LNCaP clone FGC (cell line): Measurements from ENCODE around the gene SIK2.

ENCODE experiments used
- DNase-seq: peaks from one replicate; pipeline ENCODE4 v3.0.0-alpha.2; 2011; ENCODE audit warnings: low read depth
- H3K4me3 ChIP-seq: 2 replicates; pipeline ENCODE4 v1.5.1; 2011; ENCODE audit warnings: mild to moderate bottlenecking, low read depth, low read length, control low read depth
- CTCF ChIP-seq: IDR thresholded peaks from 2 replicates; pipeline ENCODE4 v1.5.1; 2012; ENCODE audit warnings: mild to moderate bottlenecking; ENCODE audit not compliant: control insufficient read depth, insufficient read depth; ENCODE audit errors: extremely low read depth

The SIK2 gene

DNA sequence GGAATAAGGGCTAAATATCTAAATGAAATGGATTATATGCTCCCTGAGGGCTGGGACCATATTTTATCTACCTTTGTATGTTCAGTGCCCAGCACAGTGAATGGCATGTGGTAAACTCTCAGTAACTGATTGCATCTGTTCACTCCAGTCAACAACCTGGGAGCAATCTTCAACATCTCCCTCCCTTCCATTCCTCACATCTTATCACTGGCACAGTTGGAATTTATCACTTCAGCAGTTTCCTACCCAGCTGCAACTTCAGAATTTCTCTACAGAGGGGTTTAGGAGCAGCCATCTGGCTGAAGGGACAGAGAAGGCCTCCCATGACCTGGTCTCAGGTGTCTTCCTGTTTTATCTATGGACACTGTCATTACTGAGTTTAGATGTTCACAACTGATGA lies 9.8 kb upstream of the SIK2 start:
- H3K4me3 ChIP-seq: no peak overlapping the region
- no peak for DNase-seq
- TF ChIP-seq CTCF: no peak

DNA sequence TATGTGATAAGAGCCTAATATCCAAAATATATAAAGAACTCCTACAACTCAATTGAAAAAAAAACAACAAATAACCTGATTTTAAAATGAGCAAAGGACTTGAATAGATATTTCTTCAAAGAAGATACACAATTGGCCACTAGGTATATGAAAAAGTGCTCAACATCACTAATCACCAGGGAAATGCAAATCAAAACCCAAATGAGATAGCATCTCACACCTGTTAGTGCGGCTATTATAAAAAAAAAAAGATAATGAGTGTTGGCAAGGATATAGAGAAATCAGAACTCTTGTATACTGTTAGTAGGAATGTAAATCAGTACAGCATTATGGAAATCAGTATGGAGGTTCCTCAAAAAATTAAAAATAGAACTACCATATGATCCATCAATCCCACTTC lies 5.9 kb upstream of the SIK2 start:
- no peak for TF ChIP-seq CTCF
- no peak overlapping the region for H3K4me3 ChIP-seq
- no peak for DNase-seq

DNA sequence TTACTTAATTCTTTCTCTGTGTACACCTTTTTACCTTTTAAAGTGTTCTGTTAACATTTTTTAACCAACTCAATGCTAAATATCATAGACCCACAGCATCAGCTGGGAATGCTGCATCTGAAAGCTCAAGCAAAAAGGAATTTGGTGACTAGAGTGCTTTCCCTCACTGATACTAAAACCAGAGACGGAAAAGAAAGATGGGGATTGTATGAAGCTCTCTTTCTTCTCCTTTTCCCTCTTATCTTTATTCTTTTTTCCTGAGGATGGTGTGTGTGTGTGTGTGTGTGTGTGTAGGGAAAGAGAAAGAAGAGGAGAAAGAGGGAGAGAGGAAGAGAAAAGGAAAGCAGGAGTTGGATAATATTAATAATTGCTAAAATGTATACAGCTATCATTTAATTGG lies 4.1 kb upstream of the SIK2 start:
- DNase-seq: no peak
- TF ChIP-seq CTCF: no peak
- no peak overlapping the region for H3K4me3 ChIP-seq

GRCh38 chr11:111598559-111598958 lies 3.7 kb upstream of the SIK2 start:
- DNase-seq: no peak
- no peak for TF ChIP-seq CTCF
- no peak overlapping the region for H3K4me3 ChIP-seq

DNA sequence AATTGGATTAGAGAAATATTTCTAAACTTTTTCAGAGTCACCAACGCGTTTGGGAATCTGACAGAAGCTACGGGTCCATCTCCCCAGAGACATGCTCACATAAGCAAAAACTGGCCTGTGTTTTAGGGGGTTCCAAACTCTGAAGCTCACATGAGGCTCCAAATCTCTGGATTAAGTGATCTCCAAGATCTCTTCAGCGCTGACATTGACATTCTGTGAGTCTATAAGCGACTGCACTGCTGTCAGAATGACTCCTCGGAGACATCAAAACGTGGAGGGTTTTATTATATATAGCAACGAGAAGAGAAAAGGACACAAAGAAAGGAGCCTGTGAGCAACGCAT lies 642 bp upstream of the SIK2 start:
- H3K4me3 ChIP-seq: peak overlapping the region; percentile 51
- DNase-seq: no peak
- no peak for TF ChIP-seq CTCF

DNA sequence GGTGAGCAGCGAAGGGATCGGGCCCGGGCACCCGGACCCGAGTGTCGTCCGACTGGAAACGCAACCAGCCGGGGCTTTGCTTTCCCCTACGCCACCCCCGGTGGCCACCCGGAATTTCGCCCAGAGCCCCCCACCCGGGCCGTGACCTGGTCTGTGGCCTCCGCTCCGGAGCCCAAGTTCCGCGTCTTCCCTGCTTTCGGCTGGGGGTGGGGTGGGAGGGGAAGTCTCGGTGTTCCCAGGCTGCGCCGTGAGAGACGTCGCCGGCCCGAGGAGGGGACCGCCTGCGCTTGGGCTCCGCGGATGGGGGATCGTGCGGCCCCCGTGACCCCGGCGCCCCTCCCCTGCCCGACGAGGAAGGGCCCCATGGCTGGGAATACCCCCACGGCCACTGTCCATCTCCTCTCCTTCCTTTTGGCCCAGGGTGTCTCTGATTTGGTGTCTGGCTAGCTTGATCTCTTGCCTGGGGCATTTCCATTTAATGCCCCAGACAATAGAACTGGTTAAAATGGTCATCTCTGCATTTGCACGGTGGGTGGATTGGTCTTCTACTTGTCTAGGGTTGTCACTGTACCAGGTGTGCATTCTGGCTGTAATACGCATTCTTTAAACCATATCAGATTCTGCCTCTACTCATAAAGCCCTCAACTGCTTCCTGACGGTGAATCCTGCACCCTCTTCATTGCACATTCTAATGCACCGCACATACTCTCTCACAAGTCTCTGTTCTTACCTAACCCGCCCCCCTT lies 789 bp downstream of the SIK2 start:
- no peak for DNase-seq
- peak overlapping the region; percentile 89 for H3K4me3 ChIP-seq
- no peak for TF ChIP-seq CTCF

GRCh38 chr11:111603611-111604130 lies 1.4 kb downstream of the SIK2 start:
- peak overlapping the region; percentile 89 for H3K4me3 ChIP-seq
- no peak for DNase-seq
- no peak for TF ChIP-seq CTCF
